Measurements from ENCODE around the gene RWDD4.

GRCh38 chr4:183700407-183700806 is 41.4 kb upstream of the RWDD4 start:
- TF ChIP-seq, protein P1, sequence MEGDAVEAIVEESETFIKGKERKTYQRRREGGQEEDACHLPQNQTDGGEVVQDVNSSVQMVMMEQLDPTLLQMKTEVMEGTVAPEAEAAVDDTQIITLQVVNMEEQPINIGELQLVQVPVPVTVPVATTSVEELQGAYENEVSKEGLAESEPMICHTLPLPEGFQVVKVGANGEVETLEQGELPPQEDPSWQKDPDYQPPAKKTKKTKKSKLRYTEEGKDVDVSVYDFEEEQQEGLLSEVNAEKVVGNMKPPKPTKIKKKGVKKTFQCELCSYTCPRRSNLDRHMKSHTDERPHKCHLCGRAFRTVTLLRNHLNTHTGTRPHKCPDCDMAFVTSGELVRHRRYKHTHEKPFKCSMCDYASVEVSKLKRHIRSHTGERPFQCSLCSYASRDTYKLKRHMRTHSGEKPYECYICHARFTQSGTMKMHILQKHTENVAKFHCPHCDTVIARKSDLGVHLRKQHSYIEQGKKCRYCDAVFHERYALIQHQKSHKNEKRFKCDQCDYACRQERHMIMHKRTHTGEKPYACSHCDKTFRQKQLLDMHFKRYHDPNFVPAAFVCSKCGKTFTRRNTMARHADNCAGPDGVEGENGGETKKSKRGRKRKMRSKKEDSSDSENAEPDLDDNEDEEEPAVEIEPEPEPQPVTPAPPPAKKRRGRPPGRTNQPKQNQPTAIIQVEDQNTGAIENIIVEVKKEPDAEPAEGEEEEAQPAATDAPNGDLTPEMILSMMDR (IDR thresholded peaks at IDR 0.05), result no peak
- TF ChIP-seq SMC3 (IDR thresholded peaks at IDR 0.05), result no peak
- TF ChIP-seq CHD2 (IDR thresholded peaks at IDR 0.05; ENCODE audit: low read length, partially characterized antibody), result no peak
- no peak for TF ChIP-seq POLR2A (IDR thresholded peaks at IDR 0.05; ENCODE audit: low read length)
- TF ChIP-seq EP300 (IDR thresholded peaks at IDR 0.05), result no peak
- TF ChIP-seq RNF2 (IDR thresholded peaks at IDR 0.05; ENCODE audit: borderline replicate concordance, low read depth), result no peak
- TF ChIP-seq ZNF302 (CRISPR knock-in tag; IDR thresholded peaks at IDR 0.05), result no peak
- no peak for TF ChIP-seq ESRRA (IDR thresholded peaks at IDR 0.05; ENCODE audit: borderline replicate concordance, low read length)
